SK-N-SH (cell line): ENCODE results near the gene ZNF576. TPM values are rescaled to one million over a fixed set of nuclear protein-coding genes. Genes with fewer than 3 reads are reported as not detected.

Experiments
- CTCF ChIA-PET: fragments of 300-600, 350-600 bp; formaldehyde crosslinking; extraction: SDS; loops from one replicate; lab custom pipeline; 2021; lab: Yijun Ruan, JAX
- POLR2A ChIA-PET: fragments of 350-600 bp; sonication (Branson Sonifier 250); formaldehyde crosslinking; extraction: SDS; loops from one replicate; lab custom pipeline; 2020; ENCODE audit warnings: antibody characterized with exemption, inconsistent platforms; lab: Yijun Ruan, JAX
- DNase-seq: peaks from one replicate; pipeline ENCODE4 v3.0.0; 2012
- H2AFZ ChIP-seq: fragments of 200-600 bp; sonication (generic); 2 replicates; pipeline ENCODE4 v1.8.1; 2016; ENCODE audit warnings: antibody characterized with exemption, mild to moderate bottlenecking, low read depth
- H3F3A ChIP-seq: fragments of 200-600 bp; sonication (generic); replicated peaks from 2 replicates; pipeline ENCODE3; 2016; ENCODE audit warnings: antibody characterized with exemption, mild to moderate bottlenecking; ENCODE audit not compliant: insufficient read depth
- H3K27ac ChIP-seq, 2 experiments: fragments of 200-500 bp in 1 of 2; fragments of 200-600 bp in 1 of 2; sonication (Bioruptor generic) in 1 of 2; sonication (generic), shearing (Covaris generic) in 1 of 2; 2 replicates each; pipeline versions ENCODE4 v1.5.1 to v1.6.1; 2014 to 2016; ENCODE audit warnings: low read depth in 2 of 2, inconsistent platforms in 1 of 2, low read length in 1 of 2, mild to moderate bottlenecking in 1 of 2, mixed read lengths in 1 of 2
- H3K27me3 ChIP-seq: fragments of 200-600 bp; sonication (generic), shearing (Covaris generic); 2 replicates; pipeline ENCODE4 v1.6.1; 2016; ENCODE audit warnings: mixed run types; ENCODE audit not compliant: insufficient read depth
- H3K36me3 ChIP-seq, 2 experiments: fragments of 200-500 bp in 1 of 2; fragments of 200-600 bp in 1 of 2; sonication (Bioruptor generic) in 1 of 2; sonication (generic) in 1 of 2; replicated peaks in 1 of 2; 2 replicates each; pipeline versions ENCODE3 to v1.5.1; 2014 to 2016; ENCODE audit warnings: low read length in 1 of 2, mild to moderate bottlenecking in 1 of 2; ENCODE audit not compliant: insufficient read depth in 2 of 2, control insufficient read depth in 1 of 2
- H3K4me1 ChIP-seq, 2 experiments: fragments of 200-500 bp in 1 of 2; fragments of 200-600 bp in 1 of 2; sonication (Bioruptor generic) in 1 of 2; sonication (generic), shearing (Covaris generic) in 1 of 2; 2 replicates each; pipeline versions ENCODE4 v1.5.1 to v1.6.1; 2014 to 2016; ENCODE audit warnings: low read depth in 1 of 2, low read length in 1 of 2, mixed run types in 1 of 2; ENCODE audit not compliant: insufficient read depth in 2 of 2, control insufficient read depth in 1 of 2
- H3K4me2 ChIP-seq: fragments of 200-600 bp; sonication (generic), shearing (Covaris generic); 2 replicates; pipeline ENCODE4 v1.6.1; 2017; ENCODE audit warnings: mixed run types
- H3K4me3 ChIP-seq, 2 experiments: fragments of 200-500 bp in 1 of 2; fragments of 200-600 bp in 1 of 2; sonication (Bioruptor generic) in 1 of 2; sonication (generic), shearing (Covaris generic) in 1 of 2; 2 replicates each; pipeline versions ENCODE4 v1.5.1 to v1.8.1; 2014 to 2016; ENCODE audit warnings: low read depth in 2 of 2, inconsistent platforms in 1 of 2, low read length in 1 of 2, mild to moderate bottlenecking in 1 of 2, mixed read lengths in 1 of 2, moderate library complexity in 1 of 2
- H3K79me2 ChIP-seq: fragments of 200-600 bp; sonication (generic); 2 replicates; pipeline ENCODE4 v1.8.1; 2017; ENCODE audit warnings: mild to moderate bottlenecking; ENCODE audit not compliant: insufficient read depth
- H3K9ac ChIP-seq: fragments of 200-600 bp; sonication (generic); 2 replicates; pipeline ENCODE4 v1.6.1; 2017; ENCODE audit warnings: mixed run types
- H3K9me2 ChIP-seq: fragments of 200-600 bp; sonication (generic); 2 replicates; pipeline ENCODE4 v1.6.1; 2017; ENCODE audit warnings: mixed run types
- H3K9me3 ChIP-seq: fragments of 200-600 bp; sonication (generic); 2 replicates; pipeline ENCODE4 v1.6.1; 2017; ENCODE audit warnings: mixed run types, mild to moderate bottlenecking, moderate library complexity
- H4K20me1 ChIP-seq: fragments of 200-600 bp; sonication (generic); 2 replicates; pipeline ENCODE4 v1.6.1; 2017; ENCODE audit warnings: mild to moderate bottlenecking, mixed run types; ENCODE audit not compliant: insufficient read depth
- ELF1 ChIP-seq: IDR thresholded peaks from 2 replicates; pipeline ENCODE4 v1.4.0; 2012
- EP300 ChIP-seq, 2 experiments: IDR thresholded peaks; 2 replicates each; pipeline versions ENCODE4 v1.4.0 to v1.6.1; 2012; ENCODE audit warnings: borderline replicate concordance in 1 of 2, low read depth in 1 of 2, low read length in 1 of 2
- FOXM1 ChIP-seq: IDR thresholded peaks from 2 replicates; pipeline ENCODE4 v1.4.0; 2012; ENCODE audit warnings: low read depth, mild to moderate bottlenecking
- GATA2 ChIP-seq: sonication (generic); formaldehyde crosslinking; IDR thresholded peaks from 2 replicates; pipeline ENCODE4 v1.5.0; 2020; ENCODE audit warnings: mild to moderate bottlenecking, missing genetic modification reagents
- JUND ChIP-seq: IDR thresholded peaks from 2 replicates; pipeline ENCODE4 v1.4.0; 2012
- MEF2A ChIP-seq: IDR thresholded peaks from 2 replicates; pipeline ENCODE4 v1.4.0; 2012; ENCODE audit warnings: low read depth, borderline replicate concordance
- MXI1 ChIP-seq: IDR thresholded peaks from 2 replicates; pipeline ENCODE4 v1.6.1; 2012; ENCODE audit warnings: mild to moderate bottlenecking, low read depth, low read length, improper control_type of control experiment
- POLR2AphosphoS5 ChIP-seq: IDR thresholded peaks from 2 replicates; pipeline ENCODE4 v1.6.1; 2012; ENCODE audit warnings: low read depth, low read length
- RAD21 ChIP-seq: IDR thresholded peaks from 2 replicates; pipeline ENCODE4 v1.6.1; 2012; ENCODE audit warnings: mild to moderate bottlenecking, low read length
- RCOR1 ChIP-seq: fragments of 150-350 bp; IDR thresholded peaks from 2 replicates; pipeline ENCODE4 v1.6.1; 2017; ENCODE audit warnings: antibody characterized with exemption, low read length
- SMC3 ChIP-seq: IDR thresholded peaks from 2 replicates; pipeline ENCODE4 v1.6.1; 2012; ENCODE audit warnings: low read depth, low read length, improper control_type of control experiment
- TAF1 ChIP-seq: IDR thresholded peaks from 2 replicates; pipeline ENCODE4 v1.6.1; 2012; ENCODE audit warnings: low read depth, mild to moderate bottlenecking, low read length, moderate library complexity, borderline replicate concordance
- TEAD4 ChIP-seq: IDR thresholded peaks from 2 replicates; pipeline ENCODE4 v1.4.0; 2012; ENCODE audit warnings: mild to moderate bottlenecking, borderline replicate concordance; ENCODE audit not compliant: insufficient read depth
- YY1 ChIP-seq: IDR thresholded peaks from 2 replicates; pipeline ENCODE4 v1.4.0; 2012; ENCODE audit warnings: low read depth, mild to moderate bottlenecking
- WGBS: methylation state at CpG from one replicate; pipeline ENCODE4 v1.1.6; 2017; ENCODE audit warnings: low lambda C conversion rate; 5-methylcytosine and 5-hydroxymethylcytosine counted together
- polyA plus RNA-seq, 3 experiments: library from polyadenylated mRNA; depleted of rRNA; stranded (reverse); fragments of >200 nt; gene quantifications; 2 replicates each; pipeline ENCODE4 v1.2.3, GENCODE V29; 2012
- TF ChIP-seq, protein P1 (sequence below): fragments of 150-350 bp; IDR thresholded peaks from 2 replicates; pipeline ENCODE4 v1.6.1; 2017; ENCODE audit warnings: antibody characterized with exemption, low read length, low read depth, borderline replicate concordance
- TF ChIP-seq, protein P2 (sequence below): IDR thresholded peaks from 2 replicates; pipeline ENCODE4 v1.4.0; 2012; ENCODE audit warnings: low read depth, borderline replicate concordance
- TF ChIP-seq, protein P3 (sequence below): IDR thresholded peaks from 2 replicates; pipeline ENCODE4 v1.4.0; 2012; ENCODE audit warnings: low read depth, borderline replicate concordance

Gene ZNF576
- polyA plus RNA-seq, 1 of the 3 experiments (the other 2 are of a cell fraction) = 12.8 TPM

DNA sequence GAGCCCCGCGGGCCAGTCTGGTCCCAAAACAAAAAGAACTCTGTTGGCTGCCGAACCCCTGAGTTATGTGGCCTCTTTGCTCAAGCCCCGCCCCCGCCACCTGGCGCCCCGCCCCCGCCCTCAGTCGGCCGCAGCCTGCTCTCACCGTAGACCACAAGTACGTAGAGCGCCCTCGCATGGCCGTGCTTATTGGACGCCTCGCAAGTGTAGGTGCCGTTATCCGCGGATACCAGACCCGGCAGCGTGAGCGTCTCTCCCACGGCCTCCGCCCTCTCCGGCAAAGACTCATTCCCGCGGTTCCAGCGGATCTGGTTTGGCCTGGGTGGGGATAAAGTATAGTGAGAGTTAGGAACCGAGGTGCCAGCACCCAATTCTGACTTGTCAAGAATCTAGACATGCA is 28.5 kb downstream of the ZNF576 start:
- H4K20me1 ChIP-seq = no peaks in the 10 kb centered on the region
- H3K9me2 ChIP-seq = no peaks in the 10 kb centered on the region
- no peak overlapping the region for H2AFZ ChIP-seq
- H3F3A ChIP-seq = peaks cover 4% of the 10 kb centered on the region
- H3K4me1 ChIP-seq = peaks cover 0 to 6% of the 10 kb centered on the region in 2 experiments; a peak in 1 of 4 replicates
- WGBS = 95% methylated on average over 30 of the region's 30 CpGs
- no peak overlapping the region for H3K4me3 ChIP-seq
- DNase-seq = no peak
- H3K27ac ChIP-seq = no peak overlapping the region
- H3K36me3 ChIP-seq = peaks cover 0 to 3% of the 10 kb centered on the region in 2 experiments
- H3K9ac ChIP-seq = no peak overlapping the region
- TF ChIP-seq GATA2 (CRISPR knock-in tag) (no peak), EP300 (IDR thresholded peaks at IDR 0.05; ENCODE audit: borderline replicate concordance in 1 of 2, low read depth in 1 of 2, low read length in 1 of 2) (no peak), TAF1 (no peak), YY1 (no peak), SMC3 (no peak), MXI1 (no peak)
- TF ChIP-seq, protein P1, sequence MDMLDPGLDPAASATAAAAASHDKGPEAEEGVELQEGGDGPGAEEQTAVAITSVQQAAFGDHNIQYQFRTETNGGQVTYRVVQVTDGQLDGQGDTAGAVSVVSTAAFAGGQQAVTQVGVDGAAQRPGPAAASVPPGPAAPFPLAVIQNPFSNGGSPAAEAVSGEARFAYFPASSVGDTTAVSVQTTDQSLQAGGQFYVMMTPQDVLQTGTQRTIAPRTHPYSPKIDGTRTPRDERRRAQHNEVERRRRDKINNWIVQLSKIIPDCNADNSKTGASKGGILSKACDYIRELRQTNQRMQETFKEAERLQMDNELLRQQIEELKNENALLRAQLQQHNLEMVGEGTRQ = no peak
- TF ChIP-seq, protein P2, sequence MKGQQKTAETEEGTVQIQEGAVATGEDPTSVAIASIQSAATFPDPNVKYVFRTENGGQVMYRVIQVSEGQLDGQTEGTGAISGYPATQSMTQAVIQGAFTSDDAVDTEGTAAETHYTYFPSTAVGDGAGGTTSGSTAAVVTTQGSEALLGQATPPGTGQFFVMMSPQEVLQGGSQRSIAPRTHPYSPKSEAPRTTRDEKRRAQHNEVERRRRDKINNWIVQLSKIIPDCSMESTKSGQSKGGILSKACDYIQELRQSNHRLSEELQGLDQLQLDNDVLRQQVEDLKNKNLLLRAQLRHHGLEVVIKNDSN = no peak
- no peaks in the 10 kb centered on the region for H3K27me3 ChIP-seq
- H3K9me3 ChIP-seq = no peaks in the 10 kb centered on the region
- POLR2A ChIA-PET = no interaction called here
- no peaks in the 10 kb centered on the region; the same call in 1 of the 2 replicates for H3K79me2 ChIP-seq
- H3K4me2 ChIP-seq = no peak overlapping the region
- CTCF ChIA-PET = no interaction called here

GRCh38 chr19:43625918-43626579 is 29.7 kb downstream of the ZNF576 start:
- no peak overlapping the region for H3K9ac ChIP-seq
- H4K20me1 ChIP-seq = no peaks in the 10 kb centered on the region
- WGBS = 85% methylated on average over 25 of the region's 32 CpGs
- peaks cover 0 to 3% of the 10 kb centered on the region in 2 experiments for H3K36me3 ChIP-seq
- H2AFZ ChIP-seq = no peak overlapping the region
- H3K79me2 ChIP-seq = no peaks in the 10 kb centered on the region; the same call in 1 of the 2 replicates
- H3K27me3 ChIP-seq = no peaks in the 10 kb centered on the region
- ChIA-PET POLR2A (no interaction called here), CTCF (no interaction called here)
- H3K4me2 ChIP-seq = no peak overlapping the region
- H3K9me3 ChIP-seq = no peaks in the 10 kb centered on the region
- H3K4me1 ChIP-seq = no peaks in the 10 kb centered on the region
- peak; percentile 73 for DNase-seq
- peaks cover 4% of the 10 kb centered on the region for H3F3A ChIP-seq
- H3K4me3 ChIP-seq = no peak overlapping the region
- H3K27ac ChIP-seq = no peak overlapping the region
- H3K9me2 ChIP-seq = no peaks in the 10 kb centered on the region
- no peak for TF ChIP-seq FOXM1

GRCh38 chr19:43626838-43627237 is 30.4 kb downstream of the ZNF576 start:
- Histone ChIP-seq H3F3A (peaks cover 2% of the 10 kb centered on the region), H3K36me3 (peaks cover 0 to 3% of the 10 kb centered on the region in 2 experiments), H3K79me2 (no peaks in the 10 kb centered on the region), H3K9me2 (no peaks in the 10 kb centered on the region), H3K4me1 (no peaks in the 10 kb centered on the region), H3K4me2 (no peak overlapping the region), H3K9ac (no peak overlapping the region), H3K4me3 (no peak overlapping the region), H2AFZ (no peak overlapping the region), H4K20me1 (no peaks in the 10 kb centered on the region), H3K27ac (no peak overlapping the region), H3K27me3 (no peaks in the 10 kb centered on the region), H3K9me3 (no peaks in the 10 kb centered on the region)
- 83% methylated on average over 17 of the region's 17 CpGs for WGBS
- DNase-seq = no peak
- CTCF ChIA-PET = interaction anchor here (1.7 kb wide), 1 partner anchor 25 kb away, joined by 4 read pairs; no protein-coding TSS in a partner anchor
- POLR2A ChIA-PET = no interaction called here
- no peak for TF ChIP-seq RAD21
- TF ChIP-seq, protein P1 = no peak
- no peak for TF ChIP-seq TEAD4
- no peak for TF ChIP-seq YY1
- TF ChIP-seq ELF1 = no peak
- no peak for TF ChIP-seq MEF2A
- TF ChIP-seq, protein P3, sequence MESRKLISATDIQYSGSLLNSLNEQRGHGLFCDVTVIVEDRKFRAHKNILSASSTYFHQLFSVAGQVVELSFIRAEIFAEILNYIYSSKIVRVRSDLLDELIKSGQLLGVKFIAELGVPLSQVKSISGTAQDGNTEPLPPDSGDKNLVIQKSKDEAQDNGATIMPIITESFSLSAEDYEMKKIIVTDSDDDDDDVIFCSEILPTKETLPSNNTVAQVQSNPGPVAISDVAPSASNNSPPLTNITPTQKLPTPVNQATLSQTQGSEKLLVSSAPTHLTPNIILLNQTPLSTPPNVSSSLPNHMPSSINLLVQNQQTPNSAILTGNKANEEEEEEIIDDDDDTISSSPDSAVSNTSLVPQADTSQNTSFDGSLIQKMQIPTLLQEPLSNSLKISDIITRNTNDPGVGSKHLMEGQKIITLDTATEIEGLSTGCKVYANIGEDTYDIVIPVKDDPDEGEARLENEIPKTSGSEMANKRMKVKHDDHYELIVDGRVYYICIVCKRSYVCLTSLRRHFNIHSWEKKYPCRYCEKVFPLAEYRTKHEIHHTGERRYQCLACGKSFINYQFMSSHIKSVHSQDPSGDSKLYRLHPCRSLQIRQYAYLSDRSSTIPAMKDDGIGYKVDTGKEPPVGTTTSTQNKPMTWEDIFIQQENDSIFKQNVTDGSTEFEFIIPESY = no peak
- TF ChIP-seq SMC3 = no peak
- no peak for TF ChIP-seq JUND
- no peak for TF ChIP-seq TAF1
- no peak for TF ChIP-seq MXI1
- no peak for TF ChIP-seq RCOR1
- no peak for TF ChIP-seq POLR2AphosphoS5
- no peak for TF ChIP-seq GATA2 (CRISPR knock-in tag)
